ENCODE measurements around the gene IFNA7.

GRCh38 chr9:21251638-21252037 lies 49.6 kb upstream of the IFNA7 start:
- TF ChIP-seq CTCF (IDR thresholded peaks at IDR 0.05): no peak
- no peak for TF ChIP-seq POLR2AphosphoS5 (IDR thresholded peaks at IDR 0.05)

Data from stomach (tissue), 4 donors.